HG02759 (cell line): Measurements from ENCODE around the gene SLC23A2.

ENCODE experiments used
- ATAC-seq: cut with Tn5 transposase; IDR thresholded peaks from one replicate; pipeline ENCODE4 v1.9.1; 2021; ENCODE audit warnings: mild to moderate bottlenecking, moderate library complexity; ENCODE audit not compliant: unreplicated experiment

Gene SLC23A2

GRCh38 chr20:4971064-4971463, 30.2 kb downstream of the SLC23A2 start:
- no peak for ATAC-seq

GRCh38 chr20:4967752-4968477, 33.4 kb downstream of the SLC23A2 start:
- no peak for ATAC-seq

- ATAC-seq, result no peak
Measured at GRCh38 chr20:4966826-4967751, 34.2 kb downstream of the SLC23A2 start.

GRCh38 chr20:4962241-4962855, 39.0 kb downstream of the SLC23A2 start:
- ATAC-seq, result no peak

GRCh38 chr20:4961746-4962145, 39.6 kb downstream of the SLC23A2 start:
- ATAC-seq, result no peak

GRCh38 chr20:4959592-4959991, 41.7 kb downstream of the SLC23A2 start:
- no peak for ATAC-seq

GRCh38 chr20:4957939-4958362, 43.4 kb downstream of the SLC23A2 start:
- ATAC-seq, result no peak

- no peak for ATAC-seq
Measured at GRCh38 chr20:4957187-4957586, 44.1 kb downstream of the SLC23A2 start.

GRCh38 chr20:4956200-4956810, 45.0 kb downstream of the SLC23A2 start:
- ATAC-seq, result no peak

- ATAC-seq, result no peak
Measured at GRCh38 chr20:4953881-4954280, 47.4 kb downstream of the SLC23A2 start.

GRCh38 chr20:4952229-4952628, 49.1 kb downstream of the SLC23A2 start:
- no peak for ATAC-seq

- ATAC-seq, result no peak
Measured at GRCh38 chr20:4951299-4951698, 50.0 kb downstream of the SLC23A2 start.

- ATAC-seq, result no peak
Measured at GRCh38 chr20:4950841-4951240, 50.5 kb downstream of the SLC23A2 start.

- ATAC-seq, result no peak
Measured at GRCh38 chr20:4950437-4950836, 50.9 kb downstream of the SLC23A2 start.

GRCh38 chr20:4949833-4950178, 51.5 kb downstream of the SLC23A2 start:
- no peak for ATAC-seq

GRCh38 chr20:4947817-4948559, 53.3 kb downstream of the SLC23A2 start:
- ATAC-seq, result no peak

GRCh38 chr20:4946986-4947385, 54.3 kb downstream of the SLC23A2 start:
- no peak for ATAC-seq

GRCh38 chr20:4946585-4946984, 54.7 kb downstream of the SLC23A2 start:
- no peak for ATAC-seq

- no peak for ATAC-seq
Measured at GRCh38 chr20:4944518-4945313, 56.6 kb downstream of the SLC23A2 start.

- no peak for ATAC-seq
Measured at GRCh38 chr20:4942331-4942730, 59.0 kb downstream of the SLC23A2 start.
